Right lobe of liver (tissue), 4 donors: ENCODE data around the gene FAM156A.

Source experiments
- CTCF ChIP-seq, 4 donors: fragments of 200-600 bp in 3 of 4; fragments of 450-650 bp in 1 of 4; IDR thresholded peaks; one replicate each; pipeline versions ENCODE4 v1.5.1 to v1.8.0; 2016 to 2022; ENCODE audit warnings: antibody characterized with exemption in 4 of 4, mild to moderate bottlenecking in 2 of 4
- POLR2A ChIP-seq: fragments of 450-650 bp; IDR thresholded peaks from one replicate; pipeline ENCODE4 v1.6.1; 2017; ENCODE audit warnings: antibody characterized with exemption, mild to moderate bottlenecking
- donor health status: DM: no; HTN: no; CAD: no.
- donor health status: DM: no; HTN: no; CAD: no.
- donor health status: DM: no; HTN: yes; CAD: no.

GRCh38 chrX:53001958-53002357 lies 43.6 kb upstream of the FAM156A start:
- TF ChIP-seq CTCF (IDR thresholded peaks at IDR 0.05) (no peak), POLR2A (no peak)
